ENCODE results near the gene EPAS1. TPM values are rescaled to one million over a fixed set of nuclear protein-coding genes. Genes with fewer than 3 reads are reported as not detected.

EPAS1 gene
- total RNA-seq, 2 donors from 2014 or later = 517 to 667 TPM

GRCh38 chr2:46362667-46363012, 65.4 kb downstream of the EPAS1 start:
- no peak for ATAC-seq (ENCODE audit: insufficient number of reproducible peaks, low FRiP score, low read depth)
- H3K27me3 ChIP-seq (replicated peaks; ENCODE audit: insufficient read depth) = no peaks in the 10 kb centered on the region
- TF ChIP-seq, protein P1, sequence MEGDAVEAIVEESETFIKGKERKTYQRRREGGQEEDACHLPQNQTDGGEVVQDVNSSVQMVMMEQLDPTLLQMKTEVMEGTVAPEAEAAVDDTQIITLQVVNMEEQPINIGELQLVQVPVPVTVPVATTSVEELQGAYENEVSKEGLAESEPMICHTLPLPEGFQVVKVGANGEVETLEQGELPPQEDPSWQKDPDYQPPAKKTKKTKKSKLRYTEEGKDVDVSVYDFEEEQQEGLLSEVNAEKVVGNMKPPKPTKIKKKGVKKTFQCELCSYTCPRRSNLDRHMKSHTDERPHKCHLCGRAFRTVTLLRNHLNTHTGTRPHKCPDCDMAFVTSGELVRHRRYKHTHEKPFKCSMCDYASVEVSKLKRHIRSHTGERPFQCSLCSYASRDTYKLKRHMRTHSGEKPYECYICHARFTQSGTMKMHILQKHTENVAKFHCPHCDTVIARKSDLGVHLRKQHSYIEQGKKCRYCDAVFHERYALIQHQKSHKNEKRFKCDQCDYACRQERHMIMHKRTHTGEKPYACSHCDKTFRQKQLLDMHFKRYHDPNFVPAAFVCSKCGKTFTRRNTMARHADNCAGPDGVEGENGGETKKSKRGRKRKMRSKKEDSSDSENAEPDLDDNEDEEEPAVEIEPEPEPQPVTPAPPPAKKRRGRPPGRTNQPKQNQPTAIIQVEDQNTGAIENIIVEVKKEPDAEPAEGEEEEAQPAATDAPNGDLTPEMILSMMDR (IDR thresholded peaks at IDR 0.05) = no peak
- H3K36me3 ChIP-seq = peaks cover 38% of the 10 kb centered on the region
- peak overlapping the region; percentile 3 to 36 for H3K27ac ChIP-seq
- DNase-seq (ENCODE audit: low spot score) = no peak
- H3K9me3 ChIP-seq = no peaks in the 10 kb centered on the region
- H3K4me1 ChIP-seq (ENCODE audit: control insufficient read depth in 1 of 2, low read depth in 2 of 2) = peaks cover 5 to 40% of the 10 kb centered on the region in 2 donors
- H3K4me3 ChIP-seq = no peak overlapping the region

- Histone ChIP-seq H3K4me3 (no peak overlapping the region), H3K4me1 (ENCODE audit: control insufficient read depth in 1 of 2, low read depth in 2 of 2) (peaks cover 5 to 40% of the 10 kb centered on the region in 2 donors), H3K9me3 (no peaks in the 10 kb centered on the region), H3K27me3 (replicated peaks; ENCODE audit: insufficient read depth) (no peaks in the 10 kb centered on the region), H3K36me3 (peaks cover 29% of the 10 kb centered on the region), H3K27ac (peak overlapping the region in 1 of 2 donors; percentile 2)
- no peak for ATAC-seq (ENCODE audit: insufficient number of reproducible peaks, low FRiP score, low read depth)
- TF ChIP-seq, protein P1 (IDR thresholded peaks at IDR 0.05) = no peak
- no peak for DNase-seq (ENCODE audit: low spot score)
These were observed 66.4 kb downstream of the EPAS1 start for GRCh38 chr2:46363535-46364170.

- H3K4me3 ChIP-seq = no peak overlapping the region
- no peaks in the 10 kb centered on the region for H3K9me3 ChIP-seq
- peaks cover 5 to 40% of the 10 kb centered on the region in 2 donors for H3K4me1 ChIP-seq (ENCODE audit: control insufficient read depth in 1 of 2, low read depth in 2 of 2)
- no peaks in the 10 kb centered on the region for H3K27me3 ChIP-seq (replicated peaks; ENCODE audit: insufficient read depth)
- ATAC-seq (ENCODE audit: insufficient number of reproducible peaks, low FRiP score, low read depth) = no peak
- TF ChIP-seq, protein P1 (IDR thresholded peaks at IDR 0.05) = peak; percentile 79
- H3K27ac ChIP-seq = no peak overlapping the region
- no peak for DNase-seq (ENCODE audit: low spot score)
- peaks cover 33% of the 10 kb centered on the region for H3K36me3 ChIP-seq
These were observed 67.7 kb downstream of the EPAS1 start for GRCh38 chr2:46364797-46365457.

DNA sequence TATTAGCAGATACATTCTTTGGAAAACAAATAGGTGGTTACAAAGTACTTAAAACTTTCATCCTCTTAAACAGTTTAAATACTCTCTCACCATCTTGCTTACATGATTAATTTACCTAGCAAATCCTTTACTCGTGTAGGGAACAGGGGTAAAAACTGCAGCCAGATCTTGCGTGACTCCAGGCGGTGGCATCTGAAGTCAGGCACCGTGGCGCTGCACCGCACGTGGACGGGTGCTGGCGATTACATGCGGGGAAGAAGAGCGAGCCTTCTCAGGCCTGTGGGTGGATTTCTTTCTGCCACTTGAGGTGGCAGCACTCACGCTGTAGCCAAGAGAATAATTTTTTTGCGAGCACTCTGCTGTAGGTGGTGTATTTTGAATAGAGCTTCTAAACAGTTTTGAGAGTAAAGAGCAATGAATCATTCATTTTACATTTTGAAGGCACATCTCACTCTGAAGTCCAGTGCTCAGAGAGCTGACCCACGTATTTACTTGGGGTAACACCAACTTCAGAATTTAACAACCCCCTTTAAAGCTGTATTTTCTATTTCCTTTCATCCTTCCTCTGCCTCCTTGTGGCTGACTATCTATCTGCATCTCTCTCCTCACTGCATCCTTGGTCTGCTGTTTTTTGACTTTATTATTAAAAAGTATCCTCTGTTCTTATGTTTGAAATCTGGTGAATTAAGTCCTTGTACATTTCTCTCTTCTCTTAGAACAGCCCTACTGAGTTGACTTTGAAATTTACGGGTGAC, 68.9 kb downstream of the EPAS1 start:
- peaks cover 33% of the 10 kb centered on the region for H3K36me3 ChIP-seq
- H3K4me1 ChIP-seq (ENCODE audit: control insufficient read depth in 1 of 2, low read depth in 2 of 2) = peaks cover 5 to 40% of the 10 kb centered on the region in 2 donors
- ATAC-seq (ENCODE audit: insufficient number of reproducible peaks, low FRiP score, low read depth) = no peak
- H3K4me3 ChIP-seq = no peak overlapping the region
- no peak overlapping the region for H3K27ac ChIP-seq
- no peaks in the 10 kb centered on the region for H3K9me3 ChIP-seq
- TF ChIP-seq, protein P1 (IDR thresholded peaks at IDR 0.05) = peak; percentile 44
- H3K27me3 ChIP-seq (replicated peaks; ENCODE audit: insufficient read depth) = no peaks in the 10 kb centered on the region
- DNase-seq (ENCODE audit: low spot score) = no peak

GRCh38 chr2:46366668-46367052, 69.5 kb downstream of the EPAS1 start:
- Histone ChIP-seq H3K4me3 (no peak overlapping the region), H3K9me3 (no peaks in the 10 kb centered on the region), H3K27me3 (replicated peaks; ENCODE audit: insufficient read depth) (no peaks in the 10 kb centered on the region), H3K4me1 (ENCODE audit: control insufficient read depth in 1 of 2, low read depth in 2 of 2) (peaks cover 5 to 40% of the 10 kb centered on the region in 2 donors), H3K36me3 (peaks cover 33% of the 10 kb centered on the region), H3K27ac (no peak overlapping the region)
- DNase-seq (ENCODE audit: low spot score) (no peak), ATAC-seq (ENCODE audit: insufficient number of reproducible peaks, low FRiP score, low read depth) (no peak)
- TF ChIP-seq, protein P1 (IDR thresholded peaks at IDR 0.05) = no peak

Measured in thoracic aorta (tissue), 2 donors.